GM12878 (cell line): ENCODE data around the gene NR1I3. TPM values are rescaled to one million over a fixed set of nuclear protein-coding genes. Genes with fewer than 3 reads are reported as not detected.

Experiments used
- ATAC-seq: fragments of 200-7000 bp; cut with Tn5 transposase; 3 replicates; pipeline ENCODE4 v1.9.1; 2020; ENCODE audit warnings: mild to moderate bottlenecking, moderate library complexity
- BruUV-seq: library from RNA; stranded (reverse); fragments of 400-500 nt; replicated peaks from 2 replicates; lab custom pipeline; 2021; lab: Mats Ljungman, UMichigan
- CTCF ChIA-PET: fragments of 300-600 bp; sonication (Branson Sonifier 250); formaldehyde crosslinking; extraction: SDS; loops from one replicate; lab custom pipeline; 2021; ENCODE audit warnings: inconsistent platforms; lab: Yijun Ruan, JAX
- POLR2A ChIA-PET: fragments of 350-600 bp; formaldehyde crosslinking; extraction: SDS; loops from one replicate; lab custom pipeline; 2021; ENCODE audit warnings: inconsistent platforms; lab: Charles Lee
- RAD21 ChIA-PET: fragments of 300-600 bp; sonication (Branson Sonifier 250); formaldehyde crosslinking; loops from one replicate; lab custom pipeline; 2023; ENCODE audit warnings: antibody characterized with exemption; ENCODE audit not compliant: unreplicated experiment; lab: Charles Lee
- SMC1A ChIA-PET: fragments of 300-600 bp; sonication (Branson Sonifier 250); formaldehyde crosslinking; loops from one replicate; lab custom pipeline; 2023; ENCODE audit not compliant: unreplicated experiment, uncharacterized antibody; lab: Charles Lee
- DNase-seq: peaks from one replicate; pipeline ENCODE4 v3.0.0-alpha.2; 2011; ENCODE audit warnings: low read depth, low spot score
- FAIRE-seq: peaks from 3 replicates; lab custom pipeline; 2011; peaks lifted over from hg19 to GRCh38; lab: Jason Lieb, UNC
- H2AFZ ChIP-seq: 2 replicates; pipeline ENCODE4 v1.6.0; 2011; ENCODE audit warnings: low read depth, low read length, control low read depth; ENCODE audit not compliant: control insufficient read depth
- H3K27ac ChIP-seq: 2 replicates; pipeline ENCODE4 v1.5.1; 2011; ENCODE audit warnings: control low read depth; ENCODE audit not compliant: control insufficient read depth, insufficient read depth
- H3K27me3 ChIP-seq, 2 experiments: replicated peaks in 1 of 2; 2 replicates each; pipeline versions ENCODE4 v1.6.0 to v1.6.1; 2011; ENCODE audit warnings: low read length in 1 of 2; ENCODE audit not compliant: control insufficient read depth in 2 of 2, insufficient read depth in 2 of 2
- H3K36me3 ChIP-seq, 2 experiments: 2 replicates each; pipeline ENCODE4 v1.5.1; 2011; ENCODE audit warnings: low read length in 1 of 2; ENCODE audit not compliant: control insufficient read depth in 2 of 2, insufficient read depth in 2 of 2
- H3K4me1 ChIP-seq: 2 replicates; pipeline ENCODE4 v1.6.1; 2011; ENCODE audit warnings: mild to moderate bottlenecking, low read length, moderate library complexity, mixed read lengths; ENCODE audit not compliant: control insufficient read depth, insufficient read depth
- H3K4me2 ChIP-seq: 2 replicates; pipeline ENCODE4 v1.6.0; 2011; ENCODE audit warnings: control low read depth; ENCODE audit not compliant: control insufficient read depth, insufficient read depth
- H3K4me3 ChIP-seq: fragments of 200-600 bp; sonication (generic); 2 replicates; pipeline ENCODE4 v1.5.1; 2016
- H3K79me2 ChIP-seq: 2 replicates; pipeline ENCODE4 v1.6.0; 2011; ENCODE audit warnings: low read length; ENCODE audit not compliant: control insufficient read depth, insufficient read depth
- H3K9ac ChIP-seq: 2 replicates; pipeline ENCODE4 v1.8.0; 2011; ENCODE audit warnings: low read length, control low read depth, mixed read lengths; ENCODE audit not compliant: control insufficient read depth, insufficient read depth
- H3K9me3 ChIP-seq: replicated peaks from 3 replicates; pipeline ENCODE4 v1.5.1; 2011; ENCODE audit warnings: mild to moderate bottlenecking, low read length; ENCODE audit not compliant: control insufficient read depth, insufficient read depth
- H4K20me1 ChIP-seq: 2 replicates; pipeline ENCODE4 v1.6.0; 2011; ENCODE audit not compliant: control insufficient read depth, insufficient read depth
- BMI1 ChIP-seq: fragments of 450-650 bp; IDR thresholded peaks from 2 replicates; pipeline ENCODE4 v1.6.1; 2016; ENCODE audit warnings: mild to moderate bottlenecking, moderate library complexity, borderline replicate concordance
- CBX3 ChIP-seq: fragments of 200-600 bp; sonication (generic); IDR thresholded peaks from 2 replicates; pipeline ENCODE4 v1.6.1; 2016; ENCODE audit warnings: low read depth, borderline replicate concordance
- CHD1 ChIP-seq: IDR thresholded peaks from 2 replicates; pipeline ENCODE4 v1.6.1; 2012; ENCODE audit warnings: low read depth, low read length, improper control_type of control experiment
- CHD2 ChIP-seq: IDR thresholded peaks from 2 replicates; pipeline ENCODE4 v1.6.1; 2011; ENCODE audit warnings: low read depth, low read length, improper control_type of control experiment, borderline replicate concordance
- FOS ChIP-seq: IDR thresholded peaks from 3 replicates; pipeline ENCODE4 v1.6.1; 2011; ENCODE audit warnings: borderline replicate concordance; ENCODE audit not compliant: insufficient read length; ENCODE audit errors: extremely low read depth
- RB1 ChIP-seq: fragments of 450-650 bp; formaldehyde crosslinking; IDR thresholded peaks from 2 replicates; pipeline ENCODE4 v1.6.1; 2017; ENCODE audit warnings: mild to moderate bottlenecking, borderline replicate concordance
- ZNF207 ChIP-seq: fragments of 450-650 bp; IDR thresholded peaks from 2 replicates; pipeline ENCODE4 v1.6.1; 2014; ENCODE audit warnings: antibody characterized with exemption, mild to moderate bottlenecking, borderline replicate concordance
- WGBS: methylation state at CpG from one replicate; pipeline ENCODE4 v1.1.6; 2016; ENCODE audit warnings: low lambda C conversion rate; ENCODE audit not compliant: insufficient replicate concordance, insufficient coverage; ENCODE audit errors: missing lambda C conversion rate; 5-methylcytosine and 5-hydroxymethylcytosine counted together
- in situ Hi-C: fragments of 300-500 bp; cut with MboI; formaldehyde crosslinking; loops from 9 replicates; pipeline ENCODE4 v1.14.3; 2018; ENCODE audit warnings: mixed read lengths
- intact Hi-C: fragments of 100-400 bp; cut with micrococcal nuclease; formaldehyde crosslinking; loops from one replicate; pipeline ENCODE4 v1.14.2; 2022; ENCODE audit not compliant: unreplicated experiment
- polyA plus RNA-seq, 11 experiments: library from polyadenylated mRNA; depleted of rRNA in 4 of 11; unstranded in 6 of 11; stranded (reverse) in 5 of 11; fragments of >200 nt; fragmentation: Nextera tagmentation in 4 of 11; fragmentation: Illumina TruSeq in 1 of 11; extraction: Ambion mirVana in 4 of 11; extraction: Trizol in 1 of 11; gene quantifications; 1 replicate in 1 of 11; 2 replicates in 10 of 11; pipeline versions ENCODE4 v1.2.1 to v1.2.3, GENCODE V29; 2011 to 2016; ENCODE audit warnings: inconsistent platforms in 2 of 11, missing spikeins in 2 of 11, low read depth in 1 of 11
- total RNA-seq, 4 experiments: library from RNA; depleted of rRNA in 3 of 4; stranded (reverse); fragments of >200 nt in 3 of 4; fragmentation: Illumina TruSeq in 1 of 4; extraction: Trizol in 1 of 4; gene quantifications; 2 replicates each; pipeline versions ENCODE4 v1.2.1 to v1.2.3, GENCODE V29; 2013 to 2021
- TF ChIP-seq, protein P1 (sequence below): fragments of 450-650 bp; IDR thresholded peaks from 2 replicates; pipeline ENCODE4 v1.6.1; 2018; ENCODE audit warnings: borderline replicate concordance, mild to moderate bottlenecking; ENCODE audit not compliant: partially characterized antibody
- TF ChIP-seq, protein P2 (sequence below): fragments of 450-650 bp; formaldehyde crosslinking; IDR thresholded peaks from 2 replicates; pipeline ENCODE4 v1.5.0; 2022; ENCODE audit warnings: mild to moderate bottlenecking, missing genetic modification characterization
- TF ChIP-seq, protein P3 (sequence below): fragments of 450-650 bp; IDR thresholded peaks from 2 replicates; pipeline ENCODE4 v1.6.1; 2017; ENCODE audit warnings: mild to moderate bottlenecking, moderate library complexity

NR1I3 gene
- total and polyA plus RNA-seq, 10 of the 15 experiments (the other 5 are each of a cell fraction or from before 2014, with no cell fraction given) = 0.13 to 0.52 (median 0.24) TPM; not detected in 7

DNA sequence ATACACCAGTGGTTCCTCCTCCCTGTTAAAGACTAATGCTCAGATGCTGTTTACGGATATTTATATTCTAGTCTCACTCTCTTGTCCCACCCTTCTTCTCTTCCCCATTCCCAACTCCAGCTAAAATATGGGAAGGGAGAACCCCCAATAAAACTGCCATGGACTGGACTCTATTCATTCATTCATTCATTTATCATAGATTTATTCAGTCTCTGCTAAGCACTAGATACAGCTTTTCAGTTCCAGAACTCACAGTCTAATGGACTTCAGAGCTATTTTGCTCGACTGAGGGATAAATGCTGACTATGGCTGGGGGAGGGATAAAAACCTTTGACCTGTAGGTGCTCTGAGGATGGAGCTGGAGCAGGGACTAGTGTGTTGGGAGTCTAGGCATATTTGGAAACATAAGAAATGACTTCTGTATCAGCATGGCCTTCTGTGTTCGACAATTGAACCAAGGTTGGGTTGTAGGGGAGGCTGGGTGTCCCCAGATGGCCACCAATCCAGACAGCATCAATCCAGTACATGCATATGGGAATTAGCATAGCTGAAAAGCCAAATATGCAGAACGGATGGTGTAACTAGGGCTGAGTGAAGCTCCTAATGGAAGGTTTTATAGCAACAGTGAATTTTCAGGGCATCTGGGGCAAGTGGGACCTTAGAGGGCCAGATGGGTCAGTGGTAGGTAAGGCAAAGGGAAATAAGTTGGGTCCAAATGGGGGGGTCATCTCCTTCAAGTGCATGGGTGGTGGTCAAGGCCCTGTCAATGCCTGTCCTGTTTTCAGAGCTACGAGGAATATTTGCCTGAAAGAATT, 18.7 kb downstream of the NR1I3 start:
- no peak overlapping the region for H3K4me2 ChIP-seq
- ChIA-PET POLR2A (interaction anchor here (0.5 to 5.7 kb wide), 4 partner anchors 13 to 165 kb away, joined by 3 to 24 read pairs (median 3); partner anchors contain the start of genes ARHGAP30 and NDUFS2), RAD21 (interaction anchor here (0.7 to 2.1 kb wide), 5 partner anchors 8 to 163 kb away, joined by 3 to 6 read pairs (median 3); no protein-coding TSS in a partner anchor), SMC1A (interaction anchor here (0.6 to 3.6 kb wide), 11 partner anchors 10 to 164 kb away, joined by 3 to 15 read pairs (median 4); partner anchors contain the start of gene ARHGAP30), CTCF (interaction anchor here (1.0 to 17.1 kb wide), 9 partner anchors 7 to 163 kb away, joined by 3 to 385 read pairs (median 16); partner anchors contain the start of genes CFAP126, NDUFS2 and TOMM40L)
- H4K20me1 ChIP-seq = no peaks in the 10 kb centered on the region
- H3K9ac ChIP-seq = no peak overlapping the region
- H3K9me3 ChIP-seq = no peaks in the 10 kb centered on the region
- BruUV-seq = no TSS peak
- no peaks in the 10 kb centered on the region for H3K27me3 ChIP-seq
- no peak overlapping the region for H3K4me3 ChIP-seq
- WGBS = 40% methylated on average over 5 of the region's 5 CpGs
- in situ Hi-C loops = no loop called here
- H3K27ac ChIP-seq = no peak overlapping the region
- intact Hi-C loops = no loop called here
- ATAC-seq (no peak), FAIRE-seq (no peak), DNase-seq (no peak)
- H3K79me2 ChIP-seq = no peaks in the 10 kb centered on the region
- H3K36me3 ChIP-seq = peaks cover 2 to 5% of the 10 kb centered on the region in 2 experiments; a peak in 2 of 4 replicates
- peaks cover 21% of the 10 kb centered on the region for H3K4me1 ChIP-seq
- no peak overlapping the region for H2AFZ ChIP-seq
- TF ChIP-seq CBX3 (no peak), FOS (no peak), ZNF207 (no peak), RB1 (no peak), CHD1 (no peak), BMI1 (no peak), CHD2 (no peak)
- TF ChIP-seq, protein P1, sequence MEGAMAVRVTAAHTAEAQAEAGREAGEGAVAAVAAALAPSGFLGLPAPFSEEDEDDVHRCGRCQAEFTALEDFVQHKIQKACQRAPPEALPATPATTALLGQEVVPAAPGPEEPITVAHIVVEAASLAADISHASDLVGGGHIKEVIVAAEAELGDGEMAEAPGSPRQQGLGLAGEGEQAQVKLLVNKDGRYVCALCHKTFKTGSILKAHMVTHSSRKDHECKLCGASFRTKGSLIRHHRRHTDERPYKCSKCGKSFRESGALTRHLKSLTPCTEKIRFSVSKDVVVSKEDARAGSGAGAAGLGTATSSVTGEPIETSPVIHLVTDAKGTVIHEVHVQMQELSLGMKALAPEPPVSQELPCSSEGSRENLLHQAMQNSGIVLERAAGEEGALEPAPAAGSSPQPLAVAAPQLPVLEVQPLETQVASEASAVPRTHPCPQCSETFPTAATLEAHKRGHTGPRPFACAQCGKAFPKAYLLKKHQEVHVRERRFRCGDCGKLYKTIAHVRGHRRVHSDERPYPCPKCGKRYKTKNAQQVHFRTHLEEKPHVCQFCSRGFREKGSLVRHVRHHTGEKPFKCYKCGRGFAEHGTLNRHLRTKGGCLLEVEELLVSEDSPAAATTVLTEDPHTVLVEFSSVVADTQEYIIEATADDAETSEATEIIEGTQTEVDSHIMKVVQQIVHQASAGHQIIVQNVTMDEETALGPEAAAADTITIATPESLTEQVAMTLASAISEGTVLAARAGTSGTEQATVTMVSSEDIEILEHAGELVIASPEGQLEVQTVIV = no peak
- TF ChIP-seq, protein P2, sequence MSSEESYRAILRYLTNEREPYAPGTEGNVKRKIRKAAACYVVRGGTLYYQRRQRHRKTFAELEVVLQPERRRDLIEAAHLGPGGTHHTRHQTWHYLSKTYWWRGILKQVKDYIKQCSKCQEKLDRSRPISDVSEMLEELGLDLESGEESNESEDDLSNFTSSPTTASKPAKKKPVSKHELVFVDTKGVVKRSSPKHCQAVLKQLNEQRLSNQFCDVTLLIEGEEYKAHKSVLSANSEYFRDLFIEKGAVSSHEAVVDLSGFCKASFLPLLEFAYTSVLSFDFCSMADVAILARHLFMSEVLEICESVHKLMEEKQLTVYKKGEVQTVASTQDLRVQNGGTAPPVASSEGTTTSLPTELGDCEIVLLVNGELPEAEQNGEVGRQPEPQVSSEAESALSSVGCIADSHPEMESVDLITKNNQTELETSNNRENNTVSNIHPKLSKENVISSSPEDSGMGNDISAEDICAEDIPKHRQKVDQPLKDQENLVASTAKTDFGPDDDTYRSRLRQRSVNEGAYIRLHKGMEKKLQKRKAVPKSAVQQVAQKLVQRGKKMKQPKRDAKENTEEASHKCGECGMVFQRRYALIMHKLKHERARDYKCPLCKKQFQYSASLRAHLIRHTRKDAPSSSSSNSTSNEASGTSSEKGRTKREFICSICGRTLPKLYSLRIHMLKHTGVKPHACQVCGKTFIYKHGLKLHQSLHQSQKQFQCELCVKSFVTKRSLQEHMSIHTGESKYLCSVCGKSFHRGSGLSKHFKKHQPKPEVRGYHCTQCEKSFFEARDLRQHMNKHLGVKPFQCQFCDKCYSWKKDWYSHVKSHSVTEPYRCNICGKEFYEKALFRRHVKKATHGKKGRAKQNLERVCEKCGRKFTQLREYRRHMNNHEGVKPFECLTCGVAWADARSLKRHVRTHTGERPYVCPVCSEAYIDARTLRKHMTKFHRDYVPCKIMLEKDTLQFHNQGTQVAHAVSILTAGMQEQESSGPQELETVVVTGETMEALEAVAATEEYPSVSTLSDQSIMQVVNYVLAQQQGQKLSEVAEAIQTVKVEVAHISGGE (CRISPR knock-in tag) = no peak
- TF ChIP-seq, protein P3, sequence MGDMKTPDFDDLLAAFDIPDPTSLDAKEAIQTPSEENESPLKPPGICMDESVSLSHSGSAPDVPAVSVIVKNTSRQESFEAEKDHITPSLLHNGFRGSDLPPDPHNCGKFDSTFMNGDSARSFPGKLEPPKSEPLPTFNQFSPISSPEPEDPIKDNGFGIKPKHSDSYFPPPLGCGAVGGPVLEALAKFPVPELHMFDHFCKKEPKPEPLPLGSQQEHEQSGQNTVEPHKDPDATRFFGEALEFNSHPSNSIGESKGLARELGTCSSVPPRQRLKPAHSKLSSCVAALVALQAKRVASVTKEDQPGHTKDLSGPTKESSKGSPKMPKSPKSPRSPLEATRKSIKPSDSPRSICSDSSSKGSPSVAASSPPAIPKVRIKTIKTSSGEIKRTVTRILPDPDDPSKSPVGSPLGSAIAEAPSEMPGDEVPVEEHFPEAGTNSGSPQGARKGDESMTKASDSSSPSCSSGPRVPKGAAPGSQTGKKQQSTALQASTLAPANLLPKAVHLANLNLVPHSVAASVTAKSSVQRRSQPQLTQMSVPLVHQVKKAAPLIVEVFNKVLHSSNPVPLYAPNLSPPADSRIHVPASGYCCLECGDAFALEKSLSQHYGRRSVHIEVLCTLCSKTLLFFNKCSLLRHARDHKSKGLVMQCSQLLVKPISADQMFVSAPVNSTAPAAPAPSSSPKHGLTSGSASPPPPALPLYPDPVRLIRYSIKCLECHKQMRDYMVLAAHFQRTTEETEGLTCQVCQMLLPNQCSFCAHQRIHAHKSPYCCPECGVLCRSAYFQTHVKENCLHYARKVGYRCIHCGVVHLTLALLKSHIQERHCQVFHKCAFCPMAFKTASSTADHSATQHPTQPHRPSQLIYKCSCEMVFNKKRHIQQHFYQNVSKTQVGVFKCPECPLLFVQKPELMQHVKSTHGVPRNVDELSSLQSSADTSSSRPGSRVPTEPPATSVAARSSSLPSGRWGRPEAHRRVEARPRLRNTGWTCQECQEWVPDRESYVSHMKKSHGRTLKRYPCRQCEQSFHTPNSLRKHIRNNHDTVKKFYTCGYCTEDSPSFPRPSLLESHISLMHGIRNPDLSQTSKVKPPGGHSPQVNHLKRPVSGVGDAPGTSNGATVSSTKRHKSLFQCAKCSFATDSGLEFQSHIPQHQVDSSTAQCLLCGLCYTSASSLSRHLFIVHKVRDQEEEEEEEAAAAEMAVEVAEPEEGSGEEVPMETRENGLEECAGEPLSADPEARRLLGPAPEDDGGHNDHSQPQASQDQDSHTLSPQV = no peak
